ENCODE results near the gene SLC2A10.

- TF ChIP-seq CTCF (IDR thresholded peaks at IDR 0.05; ENCODE audit: low read depth, low read length) (no peak), EZH2phosphoT487 (IDR thresholded peaks at IDR 0.05; ENCODE audit: low read depth) (no peak)
These were observed 4.1 kb upstream of the SLC2A10 start for GRCh38 chr20:46705378-46705729.

All from OCI-LY3 (cell line).